Ectodermal cell (in vitro differentiated cells): ENCODE results near the gene OPRL1.
"Not testable (repeated sequence)": the region's sequence is repeated elsewhere in the genome, so short reads cannot be mapped to it uniquely, and the experiment has no call there.

Experiments
- H3K27ac ChIP-seq: 2 replicates; pipeline ENCODE4 v1.7.0; 2013; ENCODE audit warnings: mild to moderate bottlenecking, low read depth, low read length; ENCODE audit not compliant: insufficient read depth, poor library complexity, severe bottlenecking
- H3K27me3 ChIP-seq: 2 replicates; pipeline ENCODE4 v1.7.0; 2013; ENCODE audit warnings: mild to moderate bottlenecking, low read length; ENCODE audit not compliant: insufficient read depth, control insufficient read depth, poor library complexity, severe bottlenecking
- H3K36me3 ChIP-seq: one replicate; pipeline ENCODE4 v1.7.0; 2013; ENCODE audit warnings: low read length; ENCODE audit not compliant: control insufficient read depth, insufficient read depth
- H3K4me1 ChIP-seq: one replicate; pipeline ENCODE4 v1.7.0; 2013; ENCODE audit warnings: low read length; ENCODE audit not compliant: control insufficient read depth, insufficient read depth
- H3K4me3 ChIP-seq: 2 replicates; pipeline ENCODE4 v1.7.0; 2013; ENCODE audit warnings: low read depth, low read length, control low read depth; ENCODE audit not compliant: insufficient read depth
- H3K9me3 ChIP-seq: 2 replicates; pipeline ENCODE4 v1.7.0; 2013; ENCODE audit warnings: mild to moderate bottlenecking, low read length, moderate library complexity; ENCODE audit not compliant: control insufficient read depth
- WGBS, 2 experiments: methylation state at CpG; one replicate each; pipeline ENCODE4 v1.1.7; 2013; ENCODE audit warnings: missing lambda C conversion rate in 2 of 2; 5-methylcytosine and 5-hydroxymethylcytosine counted together

Gene OPRL1

GRCh38 chr20:64112691-64113443 lies 33.0 kb downstream of the OPRL1 start:
- H3K36me3 ChIP-seq: no peaks in the 10 kb centered on the region
- 94% methylated on average over 18 of the region's 18 CpGs for WGBS, 2 experiments
- no peaks in the 10 kb centered on the region for H3K4me1 ChIP-seq
- H3K4me3 ChIP-seq: no peak overlapping the region
- H3K27me3 ChIP-seq: no peaks in the 10 kb centered on the region
- no peaks in the 10 kb centered on the region for H3K9me3 ChIP-seq
- no peak overlapping the region for H3K27ac ChIP-seq

- H3K36me3 ChIP-seq: no peaks in the 10 kb centered on the region
- 85 to 89% methylated on average over 6 of the region's 6 CpGs for WGBS, 2 experiments
- no peak overlapping the region for H3K4me3 ChIP-seq
- no peaks in the 10 kb centered on the region for H3K4me1 ChIP-seq
- H3K27me3 ChIP-seq: no peaks in the 10 kb centered on the region
- no peaks in the 10 kb centered on the region for H3K9me3 ChIP-seq
- H3K27ac ChIP-seq: no peak overlapping the region
These were observed 33.5 kb downstream of the OPRL1 start for GRCh38 chr20:64113444-64113775.

- Histone ChIP-seq H3K4me1 (no peaks in the 10 kb centered on the region), H3K9me3 (no peaks in the 10 kb centered on the region), H3K4me3 (no peak overlapping the region), H3K27me3 (no peaks in the 10 kb centered on the region), H3K27ac (no peak overlapping the region), H3K36me3 (no peaks in the 10 kb centered on the region)
- 92 to 93% methylated on average over 13 of the region's 13 CpGs for WGBS, 2 experiments
These were observed 34.0 kb downstream of the OPRL1 start for GRCh38 chr20:64113796-64114355.

- no peak overlapping the region for H3K27ac ChIP-seq
- no peaks in the 10 kb centered on the region for H3K9me3 ChIP-seq
- WGBS, 2 experiments: 90 to 91% methylated on average over 14 of the region's 14 CpGs
- no peaks in the 10 kb centered on the region for H3K4me1 ChIP-seq
- H3K36me3 ChIP-seq: no peaks in the 10 kb centered on the region
- no peaks in the 10 kb centered on the region for H3K27me3 ChIP-seq
- no peak overlapping the region for H3K4me3 ChIP-seq
These were observed 34.6 kb downstream of the OPRL1 start for GRCh38 chr20:64114356-64114971.

- no peak overlapping the region for H3K27ac ChIP-seq
- no peak overlapping the region for H3K4me3 ChIP-seq
- 83 to 85% methylated on average over 14 of the region's 14 CpGs for WGBS, 2 experiments
These were observed 35.5 kb downstream of the OPRL1 start for GRCh38 chr20:64115171-64115911.

GRCh38 chr20:64116016-64116415 lies 36.1 kb downstream of the OPRL1 start:
- no peaks in the 10 kb centered on the region for H3K36me3 ChIP-seq
- 93 to 94% methylated on average over 21 of the region's 21 CpGs for WGBS, 2 experiments
- H3K9me3 ChIP-seq: no peaks in the 10 kb centered on the region
- no peaks in the 10 kb centered on the region for H3K4me1 ChIP-seq
- no peaks in the 10 kb centered on the region for H3K27me3 ChIP-seq
- H3K4me3 ChIP-seq: no peak overlapping the region
- no peak overlapping the region for H3K27ac ChIP-seq

More at GRCh38 chr20:64115171-64115911, 35.5 kb downstream of the OPRL1 start:
- Histone ChIP-seq H3K36me3 (no peaks in the 10 kb centered on the region), H3K9me3 (no peaks in the 10 kb centered on the region), H3K4me1 (no peaks in the 10 kb centered on the region), H3K27me3 (no peaks in the 10 kb centered on the region)

- H3K9me3 ChIP-seq: no peaks in the 10 kb centered on the region
- WGBS, 2 experiments: 86 to 88% methylated on average over 16 to 17 of the region's 17 CpGs
- no peak overlapping the region for H3K4me3 ChIP-seq
- no peaks in the 10 kb centered on the region for H3K4me1 ChIP-seq
- no peaks in the 10 kb centered on the region for H3K36me3 ChIP-seq
- no peak overlapping the region for H3K27ac ChIP-seq
- no peaks in the 10 kb centered on the region for H3K27me3 ChIP-seq
These were observed 36.9 kb downstream of the OPRL1 start for GRCh38 chr20:64116541-64117431.

- not testable (repeated sequence) for H3K9me3 ChIP-seq, H3K4me3 ChIP-seq, H3K27me3 ChIP-seq, H3K4me1 ChIP-seq, H3K36me3 ChIP-seq, H3K27ac ChIP-seq
- 89 to 98% methylated on average over 3 of the region's 6 CpGs for WGBS, 2 experiments
These were observed 37.5 kb downstream of the OPRL1 start for GRCh38 chr20:64117432-64117777.

- H3K27me3 ChIP-seq: peaks cover 4% of the 10 kb centered on the region
- H3K36me3 ChIP-seq: no peaks in the 10 kb centered on the region
- no peaks in the 10 kb centered on the region for H3K9me3 ChIP-seq
- no peak overlapping the region for H3K4me3 ChIP-seq
- no peaks in the 10 kb centered on the region for H3K4me1 ChIP-seq
- no peak overlapping the region for H3K27ac ChIP-seq
- 84% methylated on average over 8 of the region's 8 CpGs for WGBS, 2 experiments
These were observed 39.4 kb downstream of the OPRL1 start for GRCh38 chr20:64119301-64119680.
